A673 (cell line): ENCODE measurements around the gene EFHB. TPM values are rescaled to one million over a fixed set of nuclear protein-coding genes. Genes with fewer than 3 reads are reported as not detected.

ENCODE experiments used
- BruUV-seq: library from RNA; stranded (reverse); fragments of 400-500 nt; replicated peaks from 2 replicates; lab custom pipeline; 2021; lab: Mats Ljungman, UMichigan
- CTCF ChIA-PET: fragments of 300-600 bp; sonication (Branson Sonifier 250); formaldehyde crosslinking; loops from one replicate; lab custom pipeline; 2022; ENCODE audit warnings: antibody characterized with exemption; lab: Charles Lee
- POLR2A ChIA-PET: fragments of 300-600 bp; sonication (Branson Sonifier 250); formaldehyde crosslinking; loops from one replicate; lab custom pipeline; 2022; ENCODE audit warnings: antibody characterized with exemption; ENCODE audit not compliant: low non-redundant PET; lab: Charles Lee
- DNase-seq: peaks from one replicate; pipeline ENCODE4 v3.0.0-alpha.2; 2015; ENCODE audit warnings: low spot score
- H3K27ac ChIP-seq: fragments of 200-600 bp; sonication (generic); 2 replicates; pipeline ENCODE4 v1.5.1; 2016; ENCODE audit warnings: mixed run types, low read depth, mild to moderate bottlenecking, mixed read lengths, antibody characterized with exemption, low read length; ENCODE audit not compliant: poor library complexity, severe bottlenecking
- H3K27me3 ChIP-seq: fragments of 200-600 bp; sonication (generic); replicated peaks from 2 replicates; pipeline ENCODE4 v1.6.1; 2017; ENCODE audit warnings: mixed run types, low read depth, mild to moderate bottlenecking, mixed read lengths, antibody characterized with exemption, low read length; ENCODE audit not compliant: insufficient read depth, poor library complexity
- H3K36me3 ChIP-seq: fragments of 200-600 bp; sonication (generic); 2 replicates; pipeline ENCODE4 v1.6.1; 2016; ENCODE audit warnings: mixed run types, mild to moderate bottlenecking, mixed read lengths, antibody characterized with exemption, low read length; ENCODE audit not compliant: insufficient read depth, poor library complexity, severe bottlenecking
- H3K4me1 ChIP-seq: fragments of 200-600 bp; sonication (generic); 2 replicates; pipeline ENCODE4 v1.6.1; 2017; ENCODE audit warnings: mixed run types, mild to moderate bottlenecking, mixed read lengths, antibody characterized with exemption, low read length; ENCODE audit not compliant: insufficient read depth, poor library complexity, severe bottlenecking
- H3K4me3 ChIP-seq: fragments of 200-600 bp; sonication (generic); 2 replicates; pipeline ENCODE4 v1.5.1; 2016; ENCODE audit warnings: low read depth, mixed run types, mild to moderate bottlenecking, mixed read lengths, low read length; ENCODE audit not compliant: poor library complexity, severe bottlenecking
- H3K9me3 ChIP-seq: fragments of 200-600 bp; sonication (generic); 2 replicates; pipeline ENCODE4 v1.6.1; 2016; ENCODE audit warnings: mixed run types, low read depth, mild to moderate bottlenecking, mixed read lengths, antibody characterized with exemption, low read length; ENCODE audit not compliant: poor library complexity, severe bottlenecking
- EZH2 ChIP-seq: fragments of 200-600 bp; sonication (generic); IDR thresholded peaks from 2 replicates; pipeline ENCODE4 v1.6.1; 2017; ENCODE audit warnings: borderline replicate concordance, low read depth, mild to moderate bottlenecking, mixed read lengths, antibody characterized with exemption, low read length; ENCODE audit not compliant: poor library complexity, severe bottlenecking
- intact Hi-C: fragments of 100-400 bp; cut with micrococcal nuclease; formaldehyde crosslinking; loops from one replicate; pipeline ENCODE4 v1.10.0; 2022; ENCODE audit not compliant: unreplicated experiment
- total RNA-seq: library from RNA; stranded (reverse); gene quantifications from 2 replicates; pipeline ENCODE4 v1.2.3, GENCODE V29; 2021
- TF ChIP-seq, protein P1 (sequence below): fragments of 300-800, 200-600 bp; sonication (generic); conservative IDR thresholded peaks from 2 replicates; pipeline ENCODE4 v1.5.1; 2017; ENCODE audit warnings: low read depth, mild to moderate bottlenecking, antibody characterized with exemption, low read length, moderate library complexity, mixed read lengths

The EFHB gene
- total RNA-seq, 1 experiment from 2014 or later: not detected

- TF ChIP-seq, protein P1, sequence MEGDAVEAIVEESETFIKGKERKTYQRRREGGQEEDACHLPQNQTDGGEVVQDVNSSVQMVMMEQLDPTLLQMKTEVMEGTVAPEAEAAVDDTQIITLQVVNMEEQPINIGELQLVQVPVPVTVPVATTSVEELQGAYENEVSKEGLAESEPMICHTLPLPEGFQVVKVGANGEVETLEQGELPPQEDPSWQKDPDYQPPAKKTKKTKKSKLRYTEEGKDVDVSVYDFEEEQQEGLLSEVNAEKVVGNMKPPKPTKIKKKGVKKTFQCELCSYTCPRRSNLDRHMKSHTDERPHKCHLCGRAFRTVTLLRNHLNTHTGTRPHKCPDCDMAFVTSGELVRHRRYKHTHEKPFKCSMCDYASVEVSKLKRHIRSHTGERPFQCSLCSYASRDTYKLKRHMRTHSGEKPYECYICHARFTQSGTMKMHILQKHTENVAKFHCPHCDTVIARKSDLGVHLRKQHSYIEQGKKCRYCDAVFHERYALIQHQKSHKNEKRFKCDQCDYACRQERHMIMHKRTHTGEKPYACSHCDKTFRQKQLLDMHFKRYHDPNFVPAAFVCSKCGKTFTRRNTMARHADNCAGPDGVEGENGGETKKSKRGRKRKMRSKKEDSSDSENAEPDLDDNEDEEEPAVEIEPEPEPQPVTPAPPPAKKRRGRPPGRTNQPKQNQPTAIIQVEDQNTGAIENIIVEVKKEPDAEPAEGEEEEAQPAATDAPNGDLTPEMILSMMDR: no peak
- no peak for TF ChIP-seq EZH2
- ChIA-PET POLR2A (interaction anchor here (0.5 kb wide), 1 partner anchor 239 kb away, joined by 11 read pairs; no protein-coding TSS in a partner anchor), CTCF (no interaction called here)
- H3K4me1 ChIP-seq: peaks cover 7% of the 10 kb centered on the region
- DNase-seq: peak; percentile 99
- BruUV-seq: no TSS peak
- H3K9me3 ChIP-seq: no peaks in the 10 kb centered on the region
- H3K27ac ChIP-seq: peak within 1 kb of the TSS; percentile 93
- H3K4me3 ChIP-seq: peak within 1 kb of the TSS; percentile 90
- H3K36me3 ChIP-seq: peaks cover 16% of the 10 kb centered on the region
- intact Hi-C loops: loop anchor here (2.0 to 5.0 kb wide), 2 partner anchors 58 to 95 kb away; partner anchors contain the start of gene KAT2B
- H3K27me3 ChIP-seq: no peaks in the 10 kb centered on the region
Measured at GRCh38 chr3:19946832-19947548, 13.0 kb upstream of the EFHB start, which contains the start of gene RAB5A. Gene RAB5A (plus strand): TSS chr3:19947097. CDS start chr3:19950899, 3,802 bp downstream.

DNA sequence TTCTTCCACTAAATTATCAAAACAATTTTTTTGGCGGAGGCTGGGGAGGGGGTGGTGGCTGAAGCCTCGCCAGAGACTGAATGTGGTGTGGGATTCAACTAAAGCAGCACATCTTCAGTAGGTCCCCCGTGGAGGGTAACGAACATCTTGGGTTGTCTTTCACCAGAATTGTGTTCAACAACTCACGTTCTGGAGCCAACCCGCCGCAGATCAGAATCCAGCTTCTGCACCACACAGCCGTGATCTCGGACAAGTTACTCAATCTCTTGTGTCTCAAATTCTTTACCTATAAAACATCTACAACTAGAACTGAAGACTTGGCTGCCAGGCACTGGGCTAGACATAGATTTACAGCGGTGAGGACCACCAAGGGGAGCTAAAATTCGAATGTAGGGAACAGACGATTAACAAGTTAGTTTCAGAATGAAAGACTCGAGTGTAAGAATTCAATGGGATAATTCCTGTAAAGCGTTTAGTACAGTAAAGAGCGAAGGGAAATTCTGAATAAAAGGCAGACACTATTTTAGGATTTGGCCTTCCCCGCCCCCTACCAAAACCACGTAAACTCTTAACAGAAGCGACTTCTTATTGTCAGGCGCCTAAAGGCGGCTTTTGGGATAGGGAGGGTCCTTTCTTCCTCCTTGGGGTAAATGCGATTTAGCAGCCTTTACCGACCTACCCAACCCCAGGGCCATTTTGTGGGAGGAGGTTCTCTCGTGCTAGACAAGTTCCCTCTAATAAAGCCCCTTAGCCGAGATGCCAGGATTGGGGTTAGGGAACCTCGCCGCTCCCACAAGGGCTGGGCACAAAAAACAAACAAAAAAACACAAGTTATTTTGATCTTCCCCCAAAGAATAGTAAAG is 12.2 kb upstream of the EFHB start:
- ChIA-PET POLR2A (no interaction called here), CTCF (no interaction called here)
- BruUV-seq: TSS peak; percentile 96
- TF ChIP-seq EZH2: no peak
- TF ChIP-seq, protein P1: no peak
- H3K36me3 ChIP-seq: peaks cover 8% of the 10 kb centered on the region
- no peaks in the 10 kb centered on the region for H3K27me3 ChIP-seq
- no peaks in the 10 kb centered on the region for H3K9me3 ChIP-seq
- H3K4me3 ChIP-seq: peak overlapping the region; percentile 90
- peak; percentile 3 for DNase-seq
- intact Hi-C loops: loop anchor here (2.0 to 5.0 kb wide), 2 partner anchors 57 to 96 kb away; partner anchors contain the start of gene KAT2B
- H3K4me1 ChIP-seq: peaks cover 7% of the 10 kb centered on the region
- peak overlapping the region; percentile 93 for H3K27ac ChIP-seq

DNA sequence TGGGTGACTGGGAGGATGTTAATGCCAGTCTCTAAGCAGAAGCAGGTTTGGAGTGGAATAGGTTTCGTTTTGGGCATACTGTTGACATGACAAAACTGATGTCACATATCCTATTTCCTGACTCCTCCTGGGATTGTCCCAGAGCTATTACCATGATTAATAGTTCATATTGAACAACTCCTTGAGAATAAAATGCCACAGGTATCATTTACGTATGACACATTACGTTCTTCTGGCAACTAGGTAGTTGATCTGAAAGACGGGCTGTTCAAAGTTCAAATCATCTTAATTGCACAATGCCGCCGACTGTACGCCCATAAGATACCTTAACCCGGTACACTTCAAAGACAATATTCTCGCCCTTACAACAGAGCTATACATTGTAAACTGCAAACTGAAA is 11.5 kb upstream of the EFHB start:
- Histone ChIP-seq H3K27ac (no peak overlapping the region), H3K9me3 (no peaks in the 10 kb centered on the region), H3K36me3 (peaks cover 1% of the 10 kb centered on the region), H3K4me3 (no peak overlapping the region), H3K27me3 (no peaks in the 10 kb centered on the region), H3K4me1 (peaks cover 7% of the 10 kb centered on the region)
- BruUV-seq: no TSS peak
- intact Hi-C loops: loop anchor here (5.0 kb wide), 1 partner anchor 97 kb away; the partner anchor contains the start of gene KAT2B
- TF ChIP-seq, protein P1: no peak
- TF ChIP-seq EZH2: no peak
- DNase-seq: no peak
- ChIA-PET POLR2A (no interaction called here), CTCF (no interaction called here)
